H1 (cell line): Measurements from ENCODE around the gene DAPK1. TPM values are rescaled to one million over a fixed set of nuclear protein-coding genes. Genes with fewer than 3 reads are reported as not detected.

Source experiments
- CTCF ChIA-PET: fragments of 300-600 bp; sonication (Branson Sonifier 250); formaldehyde crosslinking; loops from one replicate; lab custom pipeline; 2021; ENCODE audit not compliant: partially characterized antibody; lab: Charles Lee
- POLR2A ChIA-PET: fragments of 300-600 bp; sonication (Branson Sonifier 250); formaldehyde crosslinking; loops from one replicate; lab custom pipeline; 2021; ENCODE audit warnings: inconsistent platforms; ENCODE audit not compliant: partially characterized antibody; lab: Charles Lee
- DNase-seq, 2 experiments: peaks; one replicate each; pipeline versions ENCODE4 v3.0.0 to v3.0.0-alpha.2; 2010 to 2022; ENCODE audit warnings: low spot score in 2 of 2, low read depth in 1 of 2, mixed read lengths in 1 of 2
- FAIRE-seq: peaks from 2 replicates; lab custom pipeline; 2011; peaks lifted over from hg19 to GRCh38; lab: Jason Lieb, UNC
- H2AFZ ChIP-seq: 2 replicates; pipeline ENCODE4 v1.8.1; 2012; ENCODE audit warnings: low read length, inconsistent platforms
- H2AK5ac ChIP-seq: 2 replicates; pipeline ENCODE4 v1.6.1; 2013; ENCODE audit warnings: low read depth, low read length
- H2BK120ac ChIP-seq: replicated peaks from 2 replicates; pipeline ENCODE3; 2013; ENCODE audit warnings: low read depth, low read length, inconsistent platforms
- H2BK12ac ChIP-seq: 2 replicates; pipeline ENCODE4 v1.6.1; 2013; ENCODE audit warnings: low read depth, low read length
- H2BK15ac ChIP-seq: 2 replicates; pipeline ENCODE4 v1.6.1; 2013; ENCODE audit warnings: low read length
- H2BK20ac ChIP-seq: 2 replicates; pipeline ENCODE4 v1.6.1; 2013; ENCODE audit warnings: low read length
- H2BK5ac ChIP-seq: 2 replicates; pipeline ENCODE4 v1.6.1; 2013; ENCODE audit warnings: low read depth, low read length
- H3K14ac ChIP-seq: 2 replicates; pipeline ENCODE4 v1.6.1; 2013; ENCODE audit warnings: inconsistent platforms; ENCODE audit not compliant: insufficient read length
- H3K18ac ChIP-seq: 2 replicates; pipeline ENCODE4 v1.6.1; 2013; ENCODE audit warnings: low read length; ENCODE audit errors: extremely low read depth
- H3K23ac ChIP-seq: 2 replicates; pipeline ENCODE4 v1.6.1; 2013; ENCODE audit warnings: inconsistent platforms; ENCODE audit not compliant: insufficient read length
- H3K23me2 ChIP-seq: 2 replicates; pipeline ENCODE4 v1.6.1; 2013; ENCODE audit warnings: low read depth, low read length
- H3K27ac ChIP-seq: 2 replicates; pipeline ENCODE4 v1.6.1; 2011; ENCODE audit warnings: low read depth, low read length, inconsistent platforms
- H3K27me3 ChIP-seq, 4 experiments: replicated peaks in 1 of 4; 1 replicate in 1 of 4; 2 replicates in 3 of 4; pipeline versions ENCODE4 v1.6.1 to v1.8.1; 2011 to 2013; ENCODE audit warnings: low read length in 3 of 4, mild to moderate bottlenecking in 3 of 4, inconsistent platforms in 2 of 4, mixed read lengths in 2 of 4, moderate library complexity in 1 of 4; ENCODE audit not compliant: control insufficient read depth in 3 of 4, insufficient read depth in 3 of 4; ENCODE audit errors: extremely low read depth in 1 of 4
- H3K36me3 ChIP-seq, 4 experiments: 2 replicates each; pipeline versions ENCODE4 v1.6.1 to v1.8.1; 2011 to 2013; ENCODE audit warnings: mild to moderate bottlenecking in 4 of 4, low read length in 3 of 4, moderate library complexity in 2 of 4, control low read depth in 1 of 4, inconsistent platforms in 1 of 4; ENCODE audit not compliant: insufficient read depth in 4 of 4, control insufficient read depth in 2 of 4
- H3K4ac ChIP-seq: replicated peaks from 2 replicates; pipeline ENCODE3; 2013; ENCODE audit warnings: low read length, low read depth, mixed read lengths, inconsistent platforms; ENCODE audit not compliant: insufficient read length
- H3K4me1 ChIP-seq, 4 experiments: replicated peaks in 1 of 4; 1 replicate in 1 of 4; 2 replicates in 3 of 4; pipeline versions ENCODE4 v1.6.1 to v1.8.1; 2011 to 2013; ENCODE audit warnings: low read length in 3 of 4, inconsistent platforms in 2 of 4, mixed read lengths in 1 of 4; ENCODE audit not compliant: insufficient read depth in 4 of 4, control insufficient read depth in 3 of 4
- H3K4me2 ChIP-seq, 2 experiments: 2 replicates each; pipeline versions ENCODE4 v1.6.1 to v1.8.1; 2011 to 2013; ENCODE audit warnings: low read depth in 2 of 2, low read length in 2 of 2, control low read depth in 1 of 2, inconsistent platforms in 1 of 2, mild to moderate bottlenecking in 1 of 2; ENCODE audit not compliant: insufficient read depth in 1 of 2
- H3K4me3 ChIP-seq, 4 experiments: fragments of 200-600, 300-600 bp in 1 of 4; sonication (generic), shearing (Covaris generic), sonication (Bioruptor Twin) in 1 of 4; 2 replicates each; pipeline versions ENCODE4 v1.5.1 to v1.8.1; 2011 to 2016; ENCODE audit warnings: low read length in 4 of 4, low read depth in 3 of 4, control low read depth in 2 of 4, inconsistent platforms in 2 of 4, mild to moderate bottlenecking in 2 of 4, mixed read lengths in 1 of 4, moderate library complexity in 1 of 4; ENCODE audit not compliant: insufficient read depth in 2 of 4; ENCODE audit errors: extremely low read depth in 1 of 4
- H3K56ac ChIP-seq: replicated peaks from 2 replicates; pipeline ENCODE3; 2013; ENCODE audit warnings: low read depth, mild to moderate bottlenecking, mixed read lengths, low read length, inconsistent platforms; ENCODE audit not compliant: insufficient read length
- H3K79me1 ChIP-seq: 2 replicates; pipeline ENCODE4 v1.6.1; 2013; ENCODE audit warnings: low read depth, low read length, control low read depth
- H3K79me2 ChIP-seq, 2 experiments: 2 replicates each; pipeline versions ENCODE4 v1.6.1 to v1.8.1; 2012 to 2013; ENCODE audit warnings: low read length in 2 of 2, mild to moderate bottlenecking in 2 of 2, inconsistent platforms in 1 of 2; ENCODE audit not compliant: insufficient read depth in 2 of 2, control insufficient read depth in 1 of 2
- H3K9ac ChIP-seq, 4 experiments: replicated peaks in 1 of 4; 1 replicate in 1 of 4; 2 replicates in 3 of 4; pipeline versions ENCODE4 v1.6.1 to v1.8.1; 2011 to 2013; ENCODE audit warnings: low read depth in 3 of 4, low read length in 3 of 4, control low read depth in 2 of 4, mild to moderate bottlenecking in 2 of 4, moderate library complexity in 2 of 4, inconsistent platforms in 1 of 4; ENCODE audit errors: extremely low read depth in 1 of 4
- H3K9me3 ChIP-seq, 2 experiments: 2 replicates each; pipeline versions ENCODE4 v1.6.1 to v1.8.1; 2012 to 2013; ENCODE audit warnings: mild to moderate bottlenecking in 2 of 2, moderate library complexity in 2 of 2, control low read depth in 1 of 2, inconsistent platforms in 1 of 2, low read depth in 1 of 2, low read length in 1 of 2, mixed read lengths in 1 of 2; ENCODE audit not compliant: insufficient read depth in 2 of 2
- H4K20me1 ChIP-seq, 2 experiments: replicated peaks in 1 of 2; 2 replicates each; pipeline versions ENCODE3 to v1.8.1; 2011 to 2013; ENCODE audit warnings: inconsistent platforms in 2 of 2, low read length in 2 of 2, mild to moderate bottlenecking in 1 of 2; ENCODE audit not compliant: insufficient read depth in 2 of 2, control insufficient read depth in 1 of 2
- H4K5ac ChIP-seq: 2 replicates; pipeline ENCODE4 v1.6.1; 2013; ENCODE audit warnings: low read length, low read depth, mixed read lengths, inconsistent platforms; ENCODE audit not compliant: insufficient read length
- H4K8ac ChIP-seq: 2 replicates; pipeline ENCODE4 v1.8.0; 2013; ENCODE audit warnings: mild to moderate bottlenecking, moderate library complexity, low read length, inconsistent platforms; ENCODE audit not compliant: insufficient read depth; ENCODE audit errors: extremely low read depth
- H4K91ac ChIP-seq: replicated peaks from 2 replicates; pipeline ENCODE3; 2013; ENCODE audit warnings: low read length, mixed read lengths, inconsistent platforms; ENCODE audit not compliant: insufficient read length
- CEBPB ChIP-seq: IDR thresholded peaks from 2 replicates; pipeline ENCODE4 v1.6.1; 2012; ENCODE audit warnings: low read depth, low read length
- NRF1 ChIP-seq: IDR thresholded peaks from 2 replicates; pipeline ENCODE4 v1.6.1; 2011; ENCODE audit warnings: mild to moderate bottlenecking, low read depth, low read length, improper control_type of control experiment
- WGBS, 2 experiments: shearing (Covaris generic) in 1 of 2; methylation state at CpG; one replicate each; pipeline versions ENCODE4 v1.1.6 to v1.1.7; 2013 to 2015; ENCODE audit warnings: low lambda C conversion rate in 2 of 2, mixed read lengths in 2 of 2, inconsistent platforms in 1 of 2, low coverage in 1 of 2, missing lambda C conversion rate in 1 of 2; ENCODE audit not compliant: insufficient replicate concordance in 2 of 2, insufficient coverage in 1 of 2, insufficient read length in 1 of 2; ENCODE audit errors: extremely low coverage in 1 of 2, missing lambda C conversion rate in 1 of 2; 5-methylcytosine and 5-hydroxymethylcytosine counted together
- polyA plus RNA-seq, 7 experiments: library from polyadenylated mRNA; depleted of rRNA in 3 of 7; stranded (reverse) in 5 of 7; unstranded in 2 of 7; fragments of >200 nt in 5 of 7; fragments of 200-250 nt in 2 of 7; gene quantifications; 1 replicate in 5 of 7; 2 replicates in 1 of 7; 4 replicates in 1 of 7; pipeline versions ENCODE4 v1.2.1 to v1.2.3, GENCODE V29; 2011 to 2013; ENCODE audit warnings: missing spikeins in 2 of 7, mixed read lengths in 2 of 7
- total RNA-seq: library from RNA; stranded (reverse); fragmentation: NEBNext Ultra II Directional; extraction: Animal tissue kit (Norgen Biotek cat#: 25700); gene quantifications from 2 replicates; pipeline ENCODE4 v1.2.1, GENCODE V29; 2021

DAPK1 gene
- total and polyA plus RNA-seq, 2 of the 8 experiments (the other 6 are each of a cell fraction or from before 2014, with no cell fraction given): 62.4 to 131 TPM

DNA sequence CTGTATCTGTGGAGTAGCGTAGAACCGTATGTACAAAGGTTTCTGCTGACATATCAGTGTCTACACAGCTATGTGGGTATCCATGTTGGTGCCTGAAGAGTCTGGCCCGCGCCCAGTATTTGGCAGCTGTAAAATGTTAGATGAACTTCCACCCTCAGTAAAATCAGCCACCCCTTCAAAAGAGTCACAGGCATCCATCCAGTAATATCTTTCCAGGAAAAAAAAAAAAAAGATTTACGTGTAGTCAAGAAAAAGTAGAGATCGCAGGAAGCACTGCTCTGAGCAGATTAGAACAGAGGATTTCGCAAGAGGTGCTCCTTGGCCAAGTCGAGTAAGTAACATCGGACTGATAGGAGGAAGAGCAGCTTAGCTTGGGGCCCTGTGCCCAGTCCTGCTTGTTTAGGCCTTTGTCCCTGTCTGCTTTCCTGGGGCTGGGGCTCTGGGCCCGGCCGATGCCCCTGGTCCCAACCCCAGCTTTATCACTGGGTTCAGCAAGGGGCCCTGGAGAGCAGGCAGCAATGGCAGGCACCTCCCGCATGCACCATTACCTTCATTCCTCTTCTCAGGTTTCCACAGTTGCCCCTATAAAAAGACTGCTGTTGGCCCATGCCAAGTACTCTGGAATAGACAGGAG is 21.2 kb downstream of the DAPK1 start:
- no peak overlapping the region for H3K14ac ChIP-seq
- no peaks in the 10 kb centered on the region; the same call in 1 of the 2 replicates for H3K23me2 ChIP-seq
- H2AK5ac ChIP-seq: no peak overlapping the region
- ChIA-PET CTCF (interaction anchor here (0.6 to 1.1 kb wide), 3 partner anchors 22 to 1012 kb away, joined by 3 to 5 read pairs (median 3); no protein-coding TSS in a partner anchor), POLR2A (interaction anchor here (0.6 to 0.8 kb wide), 3 partner anchors 21 to 184 kb away, joined by 3 read pairs; partner anchors contain the start of gene DAPK1)
- DNase-seq (no peak), FAIRE-seq (no peak)
- H2AFZ ChIP-seq: no peak overlapping the region
- H4K8ac ChIP-seq: no peak overlapping the region
- peak overlapping the region in 1 of 2 experiments; percentile 55; a peak in 1 of 4 replicates for H3K4me2 ChIP-seq
- H3K36me3 ChIP-seq: peaks cover 0 to 6% (median 0%) of the 10 kb centered on the region in 4 experiments; a peak in 5 of 8 replicates
- no peak for TF ChIP-seq NRF1
- peak; percentile 89 for TF ChIP-seq CEBPB
- H3K79me2 ChIP-seq: peaks cover 4 to 94% of the 10 kb centered on the region in 2 experiments
- H3K9me3 ChIP-seq: no peaks in the 10 kb centered on the region
- no peak overlapping the region for H3K4ac ChIP-seq
- no peak overlapping the region for H3K18ac ChIP-seq
- no peak overlapping the region for H3K23ac ChIP-seq
- no peak overlapping the region; the same call in 1 of the 2 replicates for H2BK15ac ChIP-seq
- H3K27ac ChIP-seq: no peak overlapping the region
- no peak overlapping the region for H3K56ac ChIP-seq
- no peak overlapping the region for H3K4me3 ChIP-seq
- peaks cover 15 to 33% (median 23%) of the 10 kb centered on the region in 4 experiments for H3K4me1 ChIP-seq
- no peak overlapping the region for H2BK20ac ChIP-seq
- peaks cover 8 to 19% of the 10 kb centered on the region in 2 experiments for H4K20me1 ChIP-seq
- no peak overlapping the region for H2BK12ac ChIP-seq
- H2BK120ac ChIP-seq: no peak overlapping the region
- H4K5ac ChIP-seq: no peak overlapping the region
- no peak overlapping the region; a peak in 1 of 7 replicates for H3K9ac ChIP-seq
- peaks cover 32% of the 10 kb centered on the region for H3K79me1 ChIP-seq
- H3K27me3 ChIP-seq: no peaks in the 10 kb centered on the region
- H4K91ac ChIP-seq: no peak overlapping the region
- peak overlapping the region; percentile 7; the same call in 1 of the 2 replicates for H2BK5ac ChIP-seq
- 86% methylated on average over 12 of the region's 12 CpGs; no CpG with 5 or more reads in 1 of the 2 experiments for WGBS, 2 experiments
